ENCODE results near the gene POFUT2.

GRCh38 chr21:45325206-45326168 is 37.8 kb upstream of the POFUT2 start:
- no peak for TF ChIP-seq CTCF (IDR thresholded peaks at IDR 0.05 in 8 of 11, conservative IDR thresholded peaks at IDR 0.05 in 3 of 11)
- no peak for TF ChIP-seq POLR2A (IDR thresholded peaks at IDR 0.05)
- no peak for TF ChIP-seq POLR2AphosphoS5 (IDR thresholded peaks at IDR 0.05)
